PC-9 (cell line): Measurements from ENCODE around the gene WFIKKN2. TPM values are rescaled to one million over a fixed set of nuclear protein-coding genes. Genes with fewer than 3 reads are reported as not detected.

Experiments
- BruUV-seq: library from RNA; stranded (reverse); fragments of 400-500 nt; replicated peaks from 2 replicates; lab custom pipeline; 2021; lab: Mats Ljungman, UMichigan
- CTCF ChIA-PET: fragments of 300-600 bp; sonication (Branson Sonifier 250); formaldehyde crosslinking; loops from one replicate; lab custom pipeline; 2022; ENCODE audit warnings: antibody characterized with exemption; lab: Charles Lee
- POLR2A ChIA-PET: fragments of 300-600 bp; sonication (Branson Sonifier 250); formaldehyde crosslinking; loops from one replicate; lab custom pipeline; 2022; ENCODE audit warnings: antibody characterized with exemption; ENCODE audit not compliant: unreplicated experiment; lab: Charles Lee
- DNase-seq, 2 experiments: peaks; one replicate each; pipeline versions ENCODE4 v3.0.0 to v3.0.0-alpha.2; 2015 to 2022; ENCODE audit warnings: mixed read lengths in 1 of 2
- H2AFZ ChIP-seq: fragments of 200-600 bp; sonication (generic); 2 replicates; pipeline ENCODE4 v1.8.1; 2017; ENCODE audit warnings: antibody characterized with exemption
- H3F3A ChIP-seq: fragments of 200-600 bp; sonication (generic); 2 replicates; pipeline ENCODE4 v1.8.1; 2017; ENCODE audit warnings: antibody characterized with exemption, mild to moderate bottlenecking, low read depth; ENCODE audit not compliant: insufficient read depth
- H3K27ac ChIP-seq: fragments of 200-600 bp; sonication (generic); 2 replicates; pipeline ENCODE4 v1.6.1; 2016; ENCODE audit warnings: mixed run types
- H3K27me3 ChIP-seq: fragments of 200-600 bp; sonication (generic); 2 replicates; pipeline ENCODE4 v1.6.1; 2016; ENCODE audit warnings: low read depth, mixed run types; ENCODE audit not compliant: insufficient read depth
- H3K36me3 ChIP-seq: fragments of 200-600 bp; sonication (generic); 2 replicates; pipeline ENCODE4 v1.6.1; 2016; ENCODE audit warnings: low read depth, mixed run types
- H3K4me1 ChIP-seq: fragments of 200-600 bp; sonication (generic); replicated peaks from 2 replicates; pipeline ENCODE4 v1.6.1; 2016; ENCODE audit warnings: mixed run types; ENCODE audit not compliant: insufficient read depth
- H3K4me2 ChIP-seq: fragments of 200-600 bp; sonication (generic); 2 replicates; pipeline ENCODE4 v1.6.1; 2017; ENCODE audit warnings: mixed run types
- H3K4me3 ChIP-seq: fragments of 200-600 bp; sonication (generic); 2 replicates; pipeline ENCODE4 v1.6.1; 2016; ENCODE audit warnings: mixed run types
- H3K79me2 ChIP-seq: fragments of 200-600 bp; sonication (generic); 2 replicates; pipeline ENCODE4 v1.6.1; 2017; ENCODE audit warnings: low read depth, mixed run types
- H3K9me2 ChIP-seq: fragments of 200-600 bp; sonication (generic); 2 replicates; pipeline ENCODE4 v1.8.1; 2017; ENCODE audit warnings: mild to moderate bottlenecking; ENCODE audit not compliant: insufficient read depth
- H3K9me3 ChIP-seq: fragments of 200-600 bp; sonication (generic); 2 replicates; pipeline ENCODE4 v1.8.1; 2016; ENCODE audit warnings: low read depth; ENCODE audit not compliant: insufficient read depth
- H4K20me1 ChIP-seq: fragments of 200-600 bp; sonication (generic); 2 replicates; pipeline ENCODE4 v1.8.1; 2017; ENCODE audit not compliant: insufficient read depth
- CTCF ChIP-seq: fragments of 200-600 bp; sonication (generic); conservative IDR thresholded peaks from 2 replicates; pipeline ENCODE4 v1.6.1; 2017; ENCODE audit warnings: mixed run types, antibody characterized with exemption, mild to moderate bottlenecking, moderate library complexity
- EZH2 ChIP-seq: fragments of 200-600 bp; sonication (generic); IDR thresholded peaks from 2 replicates; pipeline ENCODE4 v1.8.0; 2017; ENCODE audit warnings: antibody characterized with exemption, low read depth
- intact Hi-C: fragments of 100-400 bp; cut with micrococcal nuclease; formaldehyde crosslinking; loops from one replicate; pipeline ENCODE4 v1.10.0; 2022; ENCODE audit not compliant: unreplicated experiment
- total RNA-seq: library from RNA; stranded (reverse); gene quantifications from 2 replicates; pipeline ENCODE4 v1.2.3, GENCODE V29; 2021

The WFIKKN2 gene
- total RNA-seq, 1 experiment from 2014 or later: not detected

GRCh38 chr17:50841949-50842354 lies 6.6 kb downstream of the WFIKKN2 start:
- peak; percentile 43 to 76 for DNase-seq
- intact Hi-C loops: loop anchor here (1.0 to 5.0 kb wide), 5 partner anchors 59 to 360 kb away; partner anchors contain the start of gene SPATA20
- no peak overlapping the region for H3K4me2 ChIP-seq

GRCh38 chr17:50842506-50843149 lies 7.2 kb downstream of the WFIKKN2 start:
- Histone ChIP-seq H3K9me2 (no peaks in the 10 kb centered on the region), H3K79me2 (no peaks in the 10 kb centered on the region), H3K4me1 (peaks cover 18% of the 10 kb centered on the region), H2AFZ (no peak overlapping the region), H4K20me1 (no peaks in the 10 kb centered on the region), H3K4me3 (no peak overlapping the region), H3K9me3 (no peaks in the 10 kb centered on the region), H3K27me3 (no peaks in the 10 kb centered on the region), H3K36me3 (no peaks in the 10 kb centered on the region), H3K27ac (no peak overlapping the region), H3F3A (no peaks in the 10 kb centered on the region; the same call in 1 of the 2 replicates), H3K4me2 (no peak overlapping the region)
- ChIA-PET CTCF (interaction anchor here (0.5 to 1.1 kb wide), 2 partner anchors 60 to 125 kb away, joined by 4 to 9 read pairs; no protein-coding TSS in a partner anchor), POLR2A (no interaction called here)
- TF ChIP-seq EZH2 (no peak), CTCF (no peak)
- intact Hi-C loops: loop anchor here (1.0 to 5.0 kb wide), 5 partner anchors 59 to 360 kb away; partner anchors contain the start of gene SPATA20
- DNase-seq: peak in 1 of 2 experiments; percentile 16
- BruUV-seq: no TSS peak

More at GRCh38 chr17:50841949-50842354, 6.6 kb downstream of the WFIKKN2 start:
- Histone ChIP-seq H2AFZ (no peak overlapping the region), H3K9me3 (no peaks in the 10 kb centered on the region), H3K4me1 (peaks cover 18% of the 10 kb centered on the region), H3K4me3 (no peak overlapping the region), H4K20me1 (no peaks in the 10 kb centered on the region), H3K27ac (no peak overlapping the region), H3F3A (no peaks in the 10 kb centered on the region; the same call in 1 of the 2 replicates), H3K9me2 (no peaks in the 10 kb centered on the region), H3K79me2 (no peaks in the 10 kb centered on the region), H3K27me3 (no peaks in the 10 kb centered on the region), H3K36me3 (no peaks in the 10 kb centered on the region)
- POLR2A ChIA-PET: no interaction called here
- CTCF ChIA-PET: interaction anchor here (0.5 to 1.1 kb wide), 2 partner anchors 59 to 124 kb away, joined by 4 to 9 read pairs; no protein-coding TSS in a partner anchor
- TF ChIP-seq EZH2 (no peak), CTCF (peak; percentile 83)
- BruUV-seq: no TSS peak

- Histone ChIP-seq H3K36me3 (no peaks in the 10 kb centered on the region), H3K4me1 (peaks cover 18% of the 10 kb centered on the region), H3K27ac (no peak overlapping the region), H3F3A (no peaks in the 10 kb centered on the region; the same call in 1 of the 2 replicates), H3K4me3 (no peak overlapping the region), H3K27me3 (no peaks in the 10 kb centered on the region), H3K79me2 (no peaks in the 10 kb centered on the region), H4K20me1 (no peaks in the 10 kb centered on the region), H2AFZ (no peak overlapping the region), H3K9me2 (no peaks in the 10 kb centered on the region), H3K9me3 (no peaks in the 10 kb centered on the region), H3K4me2 (no peak overlapping the region)
- BruUV-seq: no TSS peak
- TF ChIP-seq CTCF: no peak
- no peak for TF ChIP-seq EZH2
- intact Hi-C loops: loop anchor here (2.0 to 5.0 kb wide), 2 partner anchors 113 to 146 kb away; no protein-coding TSS in a partner anchor
- peak in 1 of 2 experiments; percentile 31 for DNase-seq
- POLR2A ChIA-PET: no interaction called here
- CTCF ChIA-PET: interaction anchor here (0.6 to 0.7 kb wide), 2 partner anchors 47 to 61 kb away, joined by 4 to 8 read pairs; no protein-coding TSS in a partner anchor
These were observed 7.9 kb downstream of the WFIKKN2 start for GRCh38 chr17:50843150-50843905.
